Caco-2 (cell line): ENCODE measurements around the gene HERC4. TPM values are rescaled to one million over a fixed set of nuclear protein-coding genes. Genes with fewer than 3 reads are reported as not detected.
"Not testable (repeated sequence)": the region's sequence is repeated elsewhere in the genome, so short reads cannot be mapped to it uniquely, and the experiment has no call there.

ENCODE experiments used
- BruUV-seq: library from RNA; stranded (reverse); fragments of 400-500 nt; replicated peaks from 2 replicates; lab custom pipeline; 2021; lab: Mats Ljungman, UMichigan
- CTCF ChIA-PET: fragments of 300-600 bp; sonication (Branson Sonifier 250); formaldehyde crosslinking; loops from one replicate; lab custom pipeline; 2022; ENCODE audit warnings: antibody characterized with exemption; lab: Charles Lee
- POLR2A ChIA-PET: fragments of 300-600 bp; sonication (Branson Sonifier 250); formaldehyde crosslinking; loops from one replicate; lab custom pipeline; 2022; ENCODE audit warnings: antibody characterized with exemption; lab: Charles Lee
- DNase-seq, 2 experiments: peaks; one replicate each; pipeline versions ENCODE4 v3.0.0 to v3.0.0-alpha.2; 2020 to 2022
- H3K27me3 ChIP-seq: replicated peaks from 2 replicates; pipeline ENCODE4 v1.6.0; 2011; ENCODE audit warnings: low read length; ENCODE audit not compliant: control insufficient read depth, insufficient read depth
- H3K36me3 ChIP-seq: 2 replicates; pipeline ENCODE4 v1.5.1; 2011; ENCODE audit warnings: low read length; ENCODE audit not compliant: control insufficient read depth, insufficient read depth
- H3K4me1 ChIP-seq: fragments of 250-450 bp; sonication (Bioruptor Pico); 2 replicates; pipeline ENCODE4 v1.5.1; 2020; ENCODE audit warnings: mild to moderate bottlenecking
- H3K4me3 ChIP-seq: 2 replicates; pipeline ENCODE4 v1.5.1; 2011; ENCODE audit warnings: low read depth, mild to moderate bottlenecking, control low read depth, low read length
- H3K9me3 ChIP-seq: fragments of 250-450 bp; sonication (Bioruptor Pico); 2 replicates; pipeline ENCODE4 v1.5.1; 2020; ENCODE audit warnings: mild to moderate bottlenecking, moderate library complexity
- H3K27ac Mint-ChIP-seq: one replicate; pipeline ENCODE4 v1.8.0; 2022; ENCODE audit warnings: mixed read lengths; ENCODE audit not compliant: unreplicated experiment
- H3K27me3 Mint-ChIP-seq: one replicate; pipeline ENCODE4 v1.8.0; 2022; ENCODE audit warnings: mixed read lengths; ENCODE audit not compliant: insufficient read depth, unreplicated experiment
- H3K36me3 Mint-ChIP-seq: one replicate; pipeline ENCODE4 v1.8.0; 2022; ENCODE audit warnings: mild to moderate bottlenecking, mixed read lengths; ENCODE audit not compliant: insufficient read depth, unreplicated experiment
- H3K4me1 Mint-ChIP-seq: one replicate; pipeline ENCODE4 v1.8.0; 2022; ENCODE audit warnings: low read depth, mixed read lengths; ENCODE audit not compliant: unreplicated experiment
- H3K4me3 Mint-ChIP-seq: one replicate; pipeline ENCODE4 v1.8.0; 2022; ENCODE audit warnings: mild to moderate bottlenecking, moderate library complexity, mixed read lengths; ENCODE audit not compliant: unreplicated experiment
- H3K9me3 Mint-ChIP-seq: one replicate; pipeline ENCODE4 v1.8.0; 2022; ENCODE audit warnings: mixed read lengths; ENCODE audit not compliant: unreplicated experiment
- CTCF ChIP-seq, 2 experiments: fragments of 200-600 bp in 1 of 2; IDR thresholded peaks; 1 replicate in 1 of 2; 2 replicates in 1 of 2; pipeline versions ENCODE4 v1.5.1 to v1.8.0; 2011 to 2022; ENCODE audit warnings: antibody characterized with exemption in 1 of 2, control low read depth in 1 of 2, inconsistent platforms in 1 of 2, low read depth in 1 of 2, low read length in 1 of 2, mild to moderate bottlenecking in 1 of 2, moderate library complexity in 1 of 2; ENCODE audit not compliant: insufficient read depth in 1 of 2, severe bottlenecking in 1 of 2, unreplicated experiment in 1 of 2
- intact Hi-C: fragments of 100-400 bp; cut with micrococcal nuclease; formaldehyde crosslinking; loops from one replicate; pipeline ENCODE4 v1.10.0; 2022; ENCODE audit not compliant: unreplicated experiment
- total RNA-seq: library from RNA; stranded (reverse); gene quantifications from 2 replicates; pipeline ENCODE4 v1.2.3, GENCODE V29; 2022

The HERC4 gene
- total RNA-seq, 1 experiment from 2014 or later, result 59.4 TPM

- no peaks in the 10 kb centered on the region for H3K9me3 ChIP-seq
- H3K36me3 ChIP-seq, result 0 out of 2 replicates have a peak, but pooled peaks cover 1% of the 10 kb centered on the region
- H3K27ac Mint-ChIP-seq, result peak overlapping the region; percentile 91
- no peaks in the 10 kb centered on the region for H3K27me3 ChIP-seq
- peak overlapping the region; percentile 90 for H3K4me3 Mint-ChIP-seq
- intact Hi-C loops, result loop anchor here (1.0 to 10.0 kb wide), 3 partner anchors 29 to 451 kb away; partner anchors contain the start of genes HERC4, HNRNPH3 and PBLD
- no peak for DNase-seq
- TF ChIP-seq CTCF (IDR thresholded peaks at IDR 0.05; ENCODE audit: insufficient read depth in 1 of 2, low read depth in 1 of 2, low read length in 1 of 2, severe bottlenecking in 1 of 2, unreplicated experiment in 1 of 2), result no peak
- BruUV-seq, result TSS peak; percentile 87
- H3K4me1 Mint-ChIP-seq, result no peaks in the 10 kb centered on the region
- ChIA-PET POLR2A (interaction anchor here (0.5 to 1.1 kb wide), 11 partner anchors 11 to 319 kb away, joined by 3 to 9 read pairs (median 3); no protein-coding TSS in a partner anchor), CTCF (interaction anchor here (0.7 to 1.1 kb wide), 3 partner anchors 9 to 64 kb away, joined by 3 to 14 read pairs (median 6); no protein-coding TSS in a partner anchor)
- no peaks in the 10 kb centered on the region for H3K27me3 Mint-ChIP-seq
- H3K4me1 ChIP-seq, result no peaks in the 10 kb centered on the region
- H3K36me3 Mint-ChIP-seq, result peaks cover 47% of the 10 kb centered on the region
- H3K9me3 Mint-ChIP-seq, result no peaks in the 10 kb centered on the region
- H3K4me3 ChIP-seq, result peak overlapping the region; percentile 63
These were observed 191.3 kb downstream of the HERC4 start for GRCh38 chr10:67883710-67884312.

- no peak for TF ChIP-seq CTCF (IDR thresholded peaks at IDR 0.05; ENCODE audit: insufficient read depth in 1 of 2, low read depth in 1 of 2, low read length in 1 of 2, severe bottlenecking in 1 of 2, unreplicated experiment in 1 of 2)
- H3K4me3 Mint-ChIP-seq, result no peak overlapping the region
- Histone ChIP-seq H3K9me3 (no peaks in the 10 kb centered on the region), H3K36me3 (no peaks in the 10 kb centered on the region), H3K4me3 (no peak overlapping the region), H3K27me3 (no peaks in the 10 kb centered on the region), H3K4me1 (no peaks in the 10 kb centered on the region)
- POLR2A ChIA-PET, result no interaction called here
- no peaks in the 10 kb centered on the region for H3K36me3 Mint-ChIP-seq
- no peaks in the 10 kb centered on the region for H3K27me3 Mint-ChIP-seq
- BruUV-seq, result no TSS peak
- no peaks in the 10 kb centered on the region for H3K4me1 Mint-ChIP-seq
- no peak for DNase-seq
- H3K27ac Mint-ChIP-seq, result no peak overlapping the region
- intact Hi-C loops, result no loop called here
- CTCF ChIA-PET, result interaction anchor here (0.6 to 0.7 kb wide), 3 partner anchors 374 to 1379 kb away, joined by 3 to 8 read pairs (median 3); partner anchors contain the start of gene HNRNPH3
- no peaks in the 10 kb centered on the region for H3K9me3 Mint-ChIP-seq
These were observed 196.9 kb downstream of the HERC4 start for GRCh38 chr10:67878133-67878532.

- H3K9me3 ChIP-seq, H3K27me3 Mint-ChIP-seq, H3K9me3 Mint-ChIP-seq, H3K27ac Mint-ChIP-seq, H3K27me3 ChIP-seq, H3K36me3 ChIP-seq, H3K4me3 ChIP-seq, DNase-seq, POLR2A ChIA-PET, H3K36me3 Mint-ChIP-seq, H3K4me3 Mint-ChIP-seq, H3K4me1 Mint-ChIP-seq, BruUV-seq, intact Hi-C loops, H3K4me1 ChIP-seq: not testable (repeated sequence)
- CTCF ChIA-PET, result interaction anchor here (0.7 kb wide), 2 partner anchors 374 to 454 kb away, joined by 3 read pairs; partner anchors contain the start of gene HNRNPH3
These were observed 197.7 kb downstream of the HERC4 start for GRCh38 chr10:67877421-67877820.
